ENCODE results near the gene FRMD4A. TPM values are rescaled to one million over a fixed set of nuclear protein-coding genes. Genes with fewer than 3 reads are reported as not detected.

FRMD4A gene
- total RNA-seq, 1 experiment from 2014 or later, result 7.1 TPM

DNA sequence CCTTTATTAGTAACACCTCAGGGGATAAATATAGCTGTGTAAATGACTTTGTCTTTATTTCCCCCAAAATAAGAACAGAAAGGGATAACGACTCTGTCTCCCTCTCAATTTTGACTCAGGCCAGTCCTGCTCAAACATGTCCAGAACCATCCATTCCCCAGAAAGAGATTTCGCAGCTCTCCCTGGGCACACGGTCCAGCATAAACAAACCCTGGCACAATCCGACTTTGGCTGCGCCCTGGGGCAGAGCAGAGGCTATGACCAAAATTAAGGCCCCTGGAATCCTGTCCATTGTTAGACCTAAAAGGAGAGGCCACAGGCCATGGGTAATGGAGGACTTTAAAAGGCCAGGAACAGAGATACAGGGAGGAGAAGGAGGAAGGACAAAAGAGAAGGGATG lies 644.8 kb downstream of the FRMD4A start:
- Histone ChIP-seq H3K4me3 (ENCODE audit: low read length) (no peak overlapping the region), H3K27ac (ENCODE audit: low read length) (no peak overlapping the region), H3K9me2 (replicated peaks; ENCODE audit: low read length) (no peaks in the 10 kb centered on the region), H2AFZ (ENCODE audit: low read length) (no peak overlapping the region), H3K4me1 (ENCODE audit: insufficient read depth, low read length) (no peaks in the 10 kb centered on the region), H3F3A (ENCODE audit: low read length, unreplicated experiment) (no peaks in the 10 kb centered on the region), H3K79me2 (ENCODE audit: low read length) (no peaks in the 10 kb centered on the region), H3K9ac (ENCODE audit: low read length) (no peak overlapping the region), H3K27me3 (ENCODE audit: low read length) (no peaks in the 10 kb centered on the region), H4K20me1 (ENCODE audit: low read length) (no peaks in the 10 kb centered on the region), H3K4me2 (ENCODE audit: low read length) (no peak overlapping the region), H3K36me3 (ENCODE audit: low read depth, low read length) (no peaks in the 10 kb centered on the region), H3K9me3 (ENCODE audit: low read length) (no peaks in the 10 kb centered on the region)
- DNase-seq, result no peak
- BruUV-seq (replicated peaks), result no TSS peak
- CTCF ChIA-PET, result no interaction called here
- no peak for ATAC-seq
- intact Hi-C loops (cut with micrococcal nuclease), result no loop called here
- POLR2A ChIA-PET (ENCODE audit: unreplicated experiment), result no interaction called here
- TF ChIP-seq EZH2 (IDR thresholded peaks at IDR 0.05; ENCODE audit: low read length, unreplicated experiment) (no peak), EZH2phosphoT487 (IDR thresholded peaks at IDR 0.05; ENCODE audit: borderline replicate concordance, low read length) (no peak)
- TF ChIP-seq, protein P1, sequence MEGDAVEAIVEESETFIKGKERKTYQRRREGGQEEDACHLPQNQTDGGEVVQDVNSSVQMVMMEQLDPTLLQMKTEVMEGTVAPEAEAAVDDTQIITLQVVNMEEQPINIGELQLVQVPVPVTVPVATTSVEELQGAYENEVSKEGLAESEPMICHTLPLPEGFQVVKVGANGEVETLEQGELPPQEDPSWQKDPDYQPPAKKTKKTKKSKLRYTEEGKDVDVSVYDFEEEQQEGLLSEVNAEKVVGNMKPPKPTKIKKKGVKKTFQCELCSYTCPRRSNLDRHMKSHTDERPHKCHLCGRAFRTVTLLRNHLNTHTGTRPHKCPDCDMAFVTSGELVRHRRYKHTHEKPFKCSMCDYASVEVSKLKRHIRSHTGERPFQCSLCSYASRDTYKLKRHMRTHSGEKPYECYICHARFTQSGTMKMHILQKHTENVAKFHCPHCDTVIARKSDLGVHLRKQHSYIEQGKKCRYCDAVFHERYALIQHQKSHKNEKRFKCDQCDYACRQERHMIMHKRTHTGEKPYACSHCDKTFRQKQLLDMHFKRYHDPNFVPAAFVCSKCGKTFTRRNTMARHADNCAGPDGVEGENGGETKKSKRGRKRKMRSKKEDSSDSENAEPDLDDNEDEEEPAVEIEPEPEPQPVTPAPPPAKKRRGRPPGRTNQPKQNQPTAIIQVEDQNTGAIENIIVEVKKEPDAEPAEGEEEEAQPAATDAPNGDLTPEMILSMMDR (conservative IDR thresholded peaks at IDR 0.05; ENCODE audit: low read depth, low read length), result no peak

DNA sequence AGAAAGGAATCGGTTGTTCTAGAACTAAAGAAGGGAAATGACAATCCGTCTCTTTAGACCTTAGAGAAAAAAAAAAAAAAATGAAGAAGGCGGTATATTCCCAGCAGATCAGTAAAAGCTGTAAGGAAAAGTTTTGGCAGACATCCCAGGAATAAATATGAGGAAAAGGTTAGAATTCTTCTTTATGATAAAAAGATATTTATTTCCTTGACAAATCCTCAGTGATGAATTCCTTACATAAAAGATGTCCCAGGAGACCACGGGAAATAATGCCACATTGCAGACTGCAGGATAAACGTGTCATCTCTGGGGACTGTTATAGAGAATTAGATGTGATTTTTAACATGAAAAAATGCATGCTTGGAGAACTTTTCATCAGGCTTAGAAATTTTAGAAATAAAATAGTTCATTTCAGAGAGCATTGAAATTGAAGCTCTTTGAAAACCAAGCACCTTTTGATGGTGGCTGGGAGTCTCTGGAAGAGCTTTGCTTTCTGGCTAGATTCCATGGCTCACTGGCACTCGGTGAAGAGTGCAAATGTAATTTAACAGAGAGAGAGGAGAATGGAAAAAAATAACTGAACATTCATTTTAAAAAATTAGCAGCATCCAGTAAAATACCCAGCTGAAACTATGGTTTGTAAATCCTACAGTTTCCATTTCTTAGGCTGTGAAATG lies 645.8 kb downstream of the FRMD4A start:
- Histone ChIP-seq H3F3A (ENCODE audit: low read length, unreplicated experiment) (no peaks in the 10 kb centered on the region), H3K9ac (ENCODE audit: low read length) (no peak overlapping the region), H3K27ac (ENCODE audit: low read length) (no peak overlapping the region), H3K79me2 (ENCODE audit: low read length) (no peaks in the 10 kb centered on the region), H3K9me2 (replicated peaks; ENCODE audit: low read length) (no peaks in the 10 kb centered on the region), H3K36me3 (ENCODE audit: low read depth, low read length) (no peaks in the 10 kb centered on the region), H3K4me1 (ENCODE audit: insufficient read depth, low read length) (no peaks in the 10 kb centered on the region), H3K4me2 (ENCODE audit: low read length) (no peak overlapping the region), H4K20me1 (ENCODE audit: low read length) (no peaks in the 10 kb centered on the region), H3K4me3 (ENCODE audit: low read length) (no peak overlapping the region), H3K27me3 (ENCODE audit: low read length) (no peaks in the 10 kb centered on the region), H3K9me3 (ENCODE audit: low read length) (no peaks in the 10 kb centered on the region), H2AFZ (ENCODE audit: low read length) (no peak overlapping the region)
- no TSS peak for BruUV-seq (replicated peaks)
- POLR2A ChIA-PET (ENCODE audit: unreplicated experiment), result no interaction called here
- no peak for DNase-seq
- TF ChIP-seq, protein P1 (conservative IDR thresholded peaks at IDR 0.05; ENCODE audit: low read depth, low read length), result no peak
- TF ChIP-seq EZH2phosphoT487 (IDR thresholded peaks at IDR 0.05; ENCODE audit: borderline replicate concordance, low read length) (no peak), EZH2 (IDR thresholded peaks at IDR 0.05; ENCODE audit: low read length, unreplicated experiment) (no peak)
- ATAC-seq, result no peak
- CTCF ChIA-PET, result no interaction called here
- intact Hi-C loops (cut with micrococcal nuclease), result no loop called here

DNA sequence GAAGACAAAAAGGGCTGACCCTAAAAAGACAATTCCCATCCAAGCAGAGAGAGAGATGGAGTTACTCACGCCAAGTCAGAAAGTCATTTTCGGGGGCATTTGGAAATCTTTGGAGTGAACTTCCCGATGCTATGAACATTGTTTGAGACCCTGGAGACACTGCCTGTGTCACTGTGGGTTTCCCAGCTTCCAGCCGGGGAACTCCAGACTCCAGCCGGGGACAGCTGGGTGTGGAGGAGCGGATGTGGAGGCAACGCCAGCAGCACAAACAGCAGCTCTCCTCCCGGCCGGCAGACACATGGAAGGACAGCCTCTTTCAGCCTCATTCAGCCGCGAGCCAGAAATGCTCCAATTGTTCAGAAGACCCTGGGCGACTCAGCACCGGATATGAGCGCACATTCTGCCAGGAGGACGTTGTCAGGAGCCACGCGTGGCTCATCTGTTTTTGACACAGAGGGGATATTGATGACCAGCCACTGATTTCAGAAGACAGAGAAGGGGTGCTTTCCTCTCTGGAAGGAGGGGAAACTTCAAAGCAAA lies 646.4 kb downstream of the FRMD4A start:
- no peak overlapping the region for H2AFZ ChIP-seq (ENCODE audit: low read length)
- no peak overlapping the region for H3K9ac ChIP-seq (ENCODE audit: low read length)
- no peaks in the 10 kb centered on the region for H3F3A ChIP-seq (ENCODE audit: low read length, unreplicated experiment)
- CTCF ChIA-PET, result no interaction called here
- H3K9me3 ChIP-seq (ENCODE audit: low read length), result no peaks in the 10 kb centered on the region
- TF ChIP-seq EZH2phosphoT487 (IDR thresholded peaks at IDR 0.05; ENCODE audit: borderline replicate concordance, low read length), result no peak
- TF ChIP-seq, protein P1 (conservative IDR thresholded peaks at IDR 0.05; ENCODE audit: low read depth, low read length), result no peak
- TF ChIP-seq EZH2 (IDR thresholded peaks at IDR 0.05; ENCODE audit: low read length, unreplicated experiment), result no peak
- H3K4me1 ChIP-seq (ENCODE audit: insufficient read depth, low read length), result no peaks in the 10 kb centered on the region
- no peak for ATAC-seq
- H3K9me2 ChIP-seq (replicated peaks; ENCODE audit: low read length), result no peaks in the 10 kb centered on the region
- H3K79me2 ChIP-seq (ENCODE audit: low read length), result no peaks in the 10 kb centered on the region
- no peaks in the 10 kb centered on the region for H3K36me3 ChIP-seq (ENCODE audit: low read depth, low read length)
- DNase-seq, result no peak
- intact Hi-C loops (cut with micrococcal nuclease), result no loop called here
- H4K20me1 ChIP-seq (ENCODE audit: low read length), result no peaks in the 10 kb centered on the region
- H3K27ac ChIP-seq (ENCODE audit: low read length), result no peak overlapping the region
- no peak overlapping the region for H3K4me3 ChIP-seq (ENCODE audit: low read length)
- no peak overlapping the region for H3K4me2 ChIP-seq (ENCODE audit: low read length)
- no TSS peak for BruUV-seq (replicated peaks)
- POLR2A ChIA-PET (ENCODE audit: unreplicated experiment), result no interaction called here
- H3K27me3 ChIP-seq (ENCODE audit: low read length), result no peaks in the 10 kb centered on the region
